Measurements from ENCODE around the gene SSR4. TPM values are rescaled to one million over a fixed set of nuclear protein-coding genes. Genes with fewer than 3 reads are reported as not detected.

SSR4 gene
- total RNA-seq, 1 experiment from 2014 or later, result 179 TPM

DNA sequence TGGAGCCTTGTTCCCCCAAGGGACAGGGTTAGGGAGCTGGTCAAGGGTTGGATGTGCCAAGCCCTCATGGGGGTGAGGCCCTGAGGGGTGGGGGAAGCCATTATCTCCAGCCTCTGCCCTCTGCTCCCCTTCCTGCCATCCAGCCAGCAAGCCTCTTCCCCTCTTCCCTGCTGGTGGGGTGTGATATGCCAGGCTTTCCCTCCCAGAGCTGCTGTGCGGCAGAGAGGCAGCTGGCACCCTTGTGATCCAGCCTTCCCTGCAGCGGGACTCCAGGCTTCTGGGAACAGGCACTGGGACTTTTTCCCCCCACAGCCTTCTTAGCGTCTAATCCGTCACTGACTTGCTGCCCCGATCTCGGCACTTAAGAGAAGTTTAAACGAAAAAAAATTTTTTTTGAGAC, 6.3 kb downstream of the SSR4 start:
- no peak overlapping the region for H3K4me2 ChIP-seq (ENCODE audit: insufficient read depth, insufficient read length, low read length)
- no peak overlapping the region for H2BK15ac ChIP-seq (ENCODE audit: low read depth, low read length)
- no peaks in the 10 kb centered on the region for H3K79me2 ChIP-seq (ENCODE audit: insufficient read depth, low read length)
- H2BK20ac ChIP-seq (ENCODE audit: low read depth, low read length, poor library complexity, severe bottlenecking), result no peak overlapping the region
- Mint-ChIP-seq H3K4me3 (no peak overlapping the region), H3K36me3 (ENCODE audit: insufficient read depth in 1 of 3, low read depth in 3 of 3) (peaks cover 30 to 52% (median 31%) of the 10 kb centered on the region in 3 experiments), H3K9me3 (peaks cover 59 to 76% of the 10 kb centered on the region in 2 experiments), H3K4me1 (peaks cover 0 to 5% of the 10 kb centered on the region in 2 experiments; a peak in 2 of 4 replicates), H3K27ac (no peak overlapping the region; a peak in 1 of 7 replicates), H3K27me3 (ENCODE audit: low read depth) (peaks cover 5% of the 10 kb centered on the region)
- no peak overlapping the region for H3K14ac ChIP-seq (ENCODE audit: insufficient read depth, low read length)
- no CpG with 5 or more reads among the region's 7 CpGs for WGBS (ENCODE audit: extremely low coverage, insufficient read length, low lambda C conversion rate)
- H2AK5ac ChIP-seq (ENCODE audit: insufficient read length, low read length), result no peak overlapping the region
- peaks cover 15% of the 10 kb centered on the region for H3K9me3 ChIP-seq (ENCODE audit: control insufficient read depth, low read depth, low read length)
- no peak overlapping the region for H4K5ac ChIP-seq (ENCODE audit: insufficient read length, low read depth, low read length)
- no peaks in the 10 kb centered on the region for H3K79me1 ChIP-seq (ENCODE audit: insufficient read depth, low read depth, low read length, poor library complexity, severe bottlenecking)
- no peaks in the 10 kb centered on the region for H3K23me2 ChIP-seq (ENCODE audit: insufficient read length, low read depth, low read length, poor library complexity, severe bottlenecking)
- H4K8ac ChIP-seq (replicated peaks; ENCODE audit: insufficient read length, low read depth, low read length), result no peak overlapping the region
- no peaks in the 10 kb centered on the region for H3K4me1 ChIP-seq (ENCODE audit: insufficient read depth, low read length)
- no peaks in the 10 kb centered on the region for H3K27me3 ChIP-seq (ENCODE audit: insufficient read depth, low read length)
- H2BK120ac ChIP-seq (ENCODE audit: low read depth, low read length, poor library complexity, severe bottlenecking), result no peak overlapping the region
- H3K56ac ChIP-seq (ENCODE audit: insufficient read length, low read depth, low read length), result no peak overlapping the region
- no peak overlapping the region for H2AFZ ChIP-seq (ENCODE audit: low read length)
- H2BK12ac ChIP-seq (ENCODE audit: insufficient read length, low read depth, low read length), result no peak overlapping the region
- no peak overlapping the region for H3K9ac ChIP-seq (ENCODE audit: extremely low read depth, insufficient read length, low read length)
- H3T11ph ChIP-seq (ENCODE audit: low read length), result no peak overlapping the region
- DNase-seq, result no peak
- no peaks in the 10 kb centered on the region for H4K20me1 ChIP-seq (ENCODE audit: control insufficient read depth, insufficient read depth, insufficient read length)
- H2BK5ac ChIP-seq (ENCODE audit: insufficient read length, low read length), result no peak overlapping the region
- no peak overlapping the region for H3K27ac ChIP-seq (ENCODE audit: insufficient read length, low read depth, low read length)
- no peak overlapping the region for H3K18ac ChIP-seq (ENCODE audit: insufficient read length, low read depth, low read length)
- no peak overlapping the region for H3K4ac ChIP-seq (ENCODE audit: low read depth, low read length)
- TF ChIP-seq CTCF (conservative IDR thresholded peaks at IDR 0.05), result no peak
- H3K23ac ChIP-seq (ENCODE audit: insufficient read length, low read depth, low read length), result no peak overlapping the region
- H4K91ac ChIP-seq (ENCODE audit: insufficient read length, low read depth, low read length), result no peak overlapping the region

All from H9 (cell line).